Body of pancreas (tissue), 4 donors: ENCODE results near the gene ICOSLG.

ENCODE experiments used
- CTCF ChIP-seq, 7 experiments: fragments of 450-650 bp in 4 of 7; fragments of 200-600 bp in 3 of 7; sonication (generic) in 3 of 7; IDR thresholded peaks; one replicate each; pipeline ENCODE4 v1.5.1; 2016 to 2019; ENCODE audit warnings: antibody characterized with exemption in 7 of 7
- POLR2A ChIP-seq, 3 donors: fragments of 450-650 bp; IDR thresholded peaks; one replicate each; pipeline ENCODE4 v1.6.1; 2016; ENCODE audit warnings: antibody characterized with exemption in 3 of 3, mild to moderate bottlenecking in 2 of 3

DNA sequence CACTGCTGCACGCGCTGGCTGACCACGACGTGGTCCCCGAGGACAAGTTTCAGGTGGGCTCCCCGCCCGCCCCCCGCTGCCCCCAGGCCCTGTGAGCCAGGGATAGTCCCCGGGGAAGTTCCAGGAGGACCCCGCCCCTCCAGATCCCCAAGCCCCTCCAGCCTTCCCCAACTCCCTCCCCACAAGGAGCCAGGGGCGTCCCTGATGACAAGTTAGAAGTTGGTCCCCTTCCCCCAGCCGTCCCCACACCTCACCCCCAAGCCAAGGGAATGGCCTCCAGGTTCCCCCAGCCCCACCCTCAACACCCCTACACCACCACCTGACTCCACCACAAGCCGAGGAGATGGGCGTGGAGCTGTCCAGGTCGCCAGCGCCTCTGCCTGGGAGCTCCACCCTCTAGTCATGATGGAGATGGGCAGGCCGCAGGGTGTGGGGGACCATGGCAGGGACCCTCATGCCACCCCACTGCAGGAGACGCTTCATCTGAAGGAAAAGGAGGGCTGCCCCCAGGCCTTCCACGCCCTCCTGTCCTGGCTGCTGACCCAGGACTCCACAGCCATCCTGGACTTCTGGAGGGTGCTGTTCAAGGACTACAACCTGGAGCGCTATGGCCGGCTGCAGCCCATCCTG is 45.5 kb upstream of the ICOSLG start:
- no peak for TF ChIP-seq CTCF (IDR thresholded peaks at IDR 0.05)
- TF ChIP-seq POLR2A (IDR thresholded peaks at IDR 0.05), result no peak
